8988T (cell line): Measurements from ENCODE around the gene KIAA1549.
"Not testable (repeated sequence)": the region's sequence is repeated elsewhere in the genome, so short reads cannot be mapped to it uniquely, and the experiment has no call there.

Source experiments
- DNase-seq: peaks from one replicate; pipeline ENCODE4 v3.0.0; 2011

KIAA1549 gene

GRCh38 chr7:138981332-138982203 lies at the start of gene KIAA1549:
TSS of gene KIAA1549 (minus strand) at chr7:138981389. CDS start at chr7:138981269, 120 bp downstream.
- DNase-seq: peak; percentile 78

GRCh38 chr7:139029353-139029752 lies 48.2 kb upstream of the KIAA1549 start:
- no peak for DNase-seq

GRCh38 chr7:139026551-139026950 lies 45.4 kb upstream of the KIAA1549 start:
- DNase-seq: no peak

- DNase-seq: not testable (repeated sequence)
Measured at GRCh38 chr7:139025861-139026260, 44.7 kb upstream of the KIAA1549 start.

GRCh38 chr7:139023076-139023475 lies 41.9 kb upstream of the KIAA1549 start:
- no peak for DNase-seq

GRCh38 chr7:139022286-139022685 lies 41.1 kb upstream of the KIAA1549 start:
- DNase-seq: no peak

- DNase-seq: no peak
Measured at GRCh38 chr7:139018910-139019309, 37.7 kb upstream of the KIAA1549 start.

- DNase-seq: peak; percentile 45
Measured at GRCh38 chr7:139016931-139017511, 35.8 kb upstream of the KIAA1549 start.

- no peak for DNase-seq
Measured at GRCh38 chr7:139011373-139011772, 30.2 kb upstream of the KIAA1549 start.

- DNase-seq: no peak
Measured at GRCh38 chr7:139004321-139005090, 23.3 kb upstream of the KIAA1549 start.

GRCh38 chr7:138999414-138999813 lies 18.2 kb upstream of the KIAA1549 start:
- DNase-seq: no peak

- DNase-seq: no peak
Measured at GRCh38 chr7:138992052-138992531, 10.9 kb upstream of the KIAA1549 start.

- no peak for DNase-seq
Measured at GRCh38 chr7:138987686-138988085, 6.5 kb upstream of the KIAA1549 start.

GRCh38 chr7:138982204-138982623 lies 1.0 kb upstream of the KIAA1549 start:
- no peak for DNase-seq

GRCh38 chr7:138980563-138981291 lies 462 bp downstream of the KIAA1549 start:
- DNase-seq: peak; percentile 54

- no peak for DNase-seq
Measured at GRCh38 chr7:138979988-138980562, 1.1 kb downstream of the KIAA1549 start.

- DNase-seq: no peak
Measured at GRCh38 chr7:138979226-138979979, 1.8 kb downstream of the KIAA1549 start.

GRCh38 chr7:138978541-138979184 lies 2.5 kb downstream of the KIAA1549 start:
- no peak for DNase-seq

GRCh38 chr7:138976161-138976560 lies 5.0 kb downstream of the KIAA1549 start:
- not testable (repeated sequence) for DNase-seq

GRCh38 chr7:138975343-138976104 lies 5.7 kb downstream of the KIAA1549 start:
- DNase-seq: no peak
